Measurements from ENCODE around the gene CDK14.

CDK14 gene

GRCh38 chr7:90595801-90596670, at the start of gene CDK14:
Gene CDK14 (plus strand): TSS chr7:90596321. CDS start chr7:90596628, 307 bp downstream.
- DNase-seq: peak; percentile 54 to 75

GRCh38 chr7:90551036-90551435, 45.1 kb upstream of the CDK14 start:
- peak in 1 of 2 experiments; percentile 4 for DNase-seq

- no peak for DNase-seq
Measured at GRCh38 chr7:90552521-90552920, 43.6 kb upstream of the CDK14 start.

GRCh38 chr7:90560730-90561129, 35.4 kb upstream of the CDK14 start:
- no peak for DNase-seq

GRCh38 chr7:90563286-90563685, 32.8 kb upstream of the CDK14 start:
- DNase-seq: no peak

- DNase-seq: no peak
Measured at GRCh38 chr7:90564455-90564854, 31.7 kb upstream of the CDK14 start.

GRCh38 chr7:90568213-90568612, 27.9 kb upstream of the CDK14 start:
- no peak for DNase-seq

GRCh38 chr7:90569368-90569767, 26.8 kb upstream of the CDK14 start:
- DNase-seq: no peak

- DNase-seq: no peak
Measured at GRCh38 chr7:90570373-90570959, 25.7 kb upstream of the CDK14 start.

- DNase-seq: no peak
Measured at GRCh38 chr7:90574146-90574819, 21.8 kb upstream of the CDK14 start.

- no peak for DNase-seq
Measured at GRCh38 chr7:90574820-90575187, 21.3 kb upstream of the CDK14 start.

- no peak for DNase-seq
Measured at GRCh38 chr7:90579181-90579688, 16.9 kb upstream of the CDK14 start.

GRCh38 chr7:90580051-90580450, 16.1 kb upstream of the CDK14 start:
- DNase-seq: no peak

- DNase-seq: no peak
Measured at GRCh38 chr7:90582164-90582563, 14.0 kb upstream of the CDK14 start.

GRCh38 chr7:90584378-90584777, 11.7 kb upstream of the CDK14 start:
- no peak for DNase-seq

GRCh38 chr7:90586091-90586490, 10.0 kb upstream of the CDK14 start:
- no peak for DNase-seq

GRCh38 chr7:90587766-90588165, 8.4 kb upstream of the CDK14 start:
- no peak for DNase-seq

- no peak for DNase-seq
Measured at GRCh38 chr7:90592033-90592432, 4.1 kb upstream of the CDK14 start.

GRCh38 chr7:90593205-90593604, 2.9 kb upstream of the CDK14 start:
- no peak for DNase-seq

- DNase-seq: no peak
Measured at GRCh38 chr7:90594751-90595317, 1.3 kb upstream of the CDK14 start.

- no peak for DNase-seq
Measured at GRCh38 chr7:90595342-90595800, 750 bp upstream of the CDK14 start.

- DNase-seq: peak; percentile 6 to 33
Measured at GRCh38 chr7:90596671-90597562, 796 bp downstream of the CDK14 start.
